ENCODE results near the gene ARL5B.

The ARL5B gene

GRCh38 chr10:18659819-18660535, 746 bp downstream of the ARL5B start:
- no peak for DNase-seq

- no peak for DNase-seq
Measured at GRCh38 chr10:18660816-18661431, 1.7 kb downstream of the ARL5B start.

- DNase-seq: no peak
Measured at GRCh38 chr10:18664841-18665478, 5.7 kb downstream of the ARL5B start.

- no peak for DNase-seq
Measured at GRCh38 chr10:18665815-18666558, 6.8 kb downstream of the ARL5B start.

- DNase-seq: no peak
Measured at GRCh38 chr10:18666810-18667209, 7.6 kb downstream of the ARL5B start.

GRCh38 chr10:18668026-18668425, 8.8 kb downstream of the ARL5B start:
- no peak for DNase-seq

- no peak for DNase-seq
Measured at GRCh38 chr10:18675086-18675801, 16.0 kb downstream of the ARL5B start.

GRCh38 chr10:18680754-18681153, 21.5 kb downstream of the ARL5B start:
- DNase-seq: no peak

GRCh38 chr10:18681366-18681765, 22.1 kb downstream of the ARL5B start:
- DNase-seq: no peak

- DNase-seq: no peak
Measured at GRCh38 chr10:18681971-18682411, 22.8 kb downstream of the ARL5B start.

- no peak for DNase-seq
Measured at GRCh38 chr10:18683427-18683826, 24.2 kb downstream of the ARL5B start.

- DNase-seq: no peak
Measured at GRCh38 chr10:18684416-18684815, 25.2 kb downstream of the ARL5B start.

GRCh38 chr10:18684953-18685352, 25.7 kb downstream of the ARL5B start:
- DNase-seq: no peak

- DNase-seq: no peak
Measured at GRCh38 chr10:18685555-18685954, 26.3 kb downstream of the ARL5B start.

GRCh38 chr10:18687195-18687594, 28.0 kb downstream of the ARL5B start:
- DNase-seq: no peak

- DNase-seq: no peak
Measured at GRCh38 chr10:18687706-18688105, 28.5 kb downstream of the ARL5B start.

- DNase-seq: no peak
Measured at GRCh38 chr10:18689498-18689897, 30.3 kb downstream of the ARL5B start.

- DNase-seq: no peak
Measured at GRCh38 chr10:18690541-18690940, 31.3 kb downstream of the ARL5B start.

- DNase-seq: no peak
Measured at GRCh38 chr10:18699849-18700840, 40.9 kb downstream of the ARL5B start.

GRCh38 chr10:18703521-18703920, 44.3 kb downstream of the ARL5B start:
- no peak for DNase-seq

GRCh38 chr10:18710201-18710653, 51.0 kb downstream of the ARL5B start:
- DNase-seq: no peak

Data from activated gamma-delta T cell (primary cell).